Lower leg skin (tissue), 4 donors: ENCODE results near the gene CAB39. TPM values are rescaled to one million over a fixed set of nuclear protein-coding genes. Genes with fewer than 3 reads are reported as not detected.
A peak's percentile ranks its signal among the peaks of the same experiment; 100 is the strongest.

Experiments
- DNase-seq, 2 donors: peaks; one replicate each; pipeline ENCODE4 v3.0.0-alpha.2; 2019; ENCODE audit warnings: low spot score in 2 of 2
- H3K4me3 ChIP-seq: fragments of 200-600 bp; sonication (generic); 2 replicates; pipeline ENCODE4 v1.5.1; 2017; ENCODE audit warnings: mild to moderate bottlenecking, low read depth; ENCODE audit not compliant: poor library complexity, severe bottlenecking
- CTCF ChIP-seq, 3 donors: fragments of 450-650 bp; IDR thresholded peaks; one replicate each; pipeline ENCODE4 v1.5.1; 2016; ENCODE audit warnings: antibody characterized with exemption in 3 of 3, mild to moderate bottlenecking in 3 of 3, moderate library complexity in 2 of 3
- POLR2A ChIP-seq, 2 donors: fragments of 450-650 bp; IDR thresholded peaks; one replicate each; pipeline ENCODE4 v1.6.1; 2016 to 2017; ENCODE audit warnings: antibody characterized with exemption in 2 of 2, mild to moderate bottlenecking in 1 of 2, moderate library complexity in 1 of 2
- WGBS, 2 donors: methylation state at CpG; one replicate each; pipeline ENCODE4 v1.1.5; 2018; 5-methylcytosine and 5-hydroxymethylcytosine counted together
- intact Hi-C: fragments of 100-400 bp; cut with DNase I; formaldehyde crosslinking; loops from one replicate; pipeline ENCODE4 v1.15.0; 2023; ENCODE audit warnings: low total_unique reads
- total RNA-seq, 4 donors: library from RNA; depleted of rRNA; stranded (reverse); fragments of >200 nt; gene quantifications; one replicate each; pipeline ENCODE4 v1.1.0, GENCODE V29; 2016

The CAB39 gene
- total RNA-seq, 4 donors from 2014 or later, result 65.5 to 74.7 (median 70.4) TPM

DNA sequence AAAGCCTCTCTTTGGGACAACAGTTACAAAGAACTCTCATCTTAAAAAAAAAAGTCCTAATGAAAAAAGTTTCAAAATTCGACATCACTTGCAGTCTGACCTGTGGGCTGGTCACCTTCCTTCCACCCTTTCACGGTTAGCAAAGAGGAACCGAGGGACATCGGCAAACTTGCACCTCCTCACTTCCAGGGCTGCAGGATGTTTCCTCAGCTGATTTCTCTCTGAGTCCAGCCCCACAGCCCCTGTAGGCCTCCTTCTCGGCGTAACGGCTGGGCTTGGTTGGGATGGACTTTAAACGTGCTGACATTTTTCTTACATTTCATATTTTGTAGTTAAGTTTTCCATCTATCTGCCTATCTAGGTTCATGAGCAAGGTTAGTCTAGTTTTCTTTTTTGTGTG lies 5.7 kb upstream of the CAB39 start:
- no peak overlapping the region for H3K4me3 ChIP-seq
- WGBS, 2 donors, result 73 to 75% methylated on average over 8 of the region's 8 CpGs
- TF ChIP-seq CTCF (IDR thresholded peaks at IDR 0.05), result no peak
- TF ChIP-seq POLR2A (IDR thresholded peaks at IDR 0.05), result no peak
- DNase-seq, result peak in 1 of 2 donors; percentile 59
- intact Hi-C loops, result no loop called here

DNA sequence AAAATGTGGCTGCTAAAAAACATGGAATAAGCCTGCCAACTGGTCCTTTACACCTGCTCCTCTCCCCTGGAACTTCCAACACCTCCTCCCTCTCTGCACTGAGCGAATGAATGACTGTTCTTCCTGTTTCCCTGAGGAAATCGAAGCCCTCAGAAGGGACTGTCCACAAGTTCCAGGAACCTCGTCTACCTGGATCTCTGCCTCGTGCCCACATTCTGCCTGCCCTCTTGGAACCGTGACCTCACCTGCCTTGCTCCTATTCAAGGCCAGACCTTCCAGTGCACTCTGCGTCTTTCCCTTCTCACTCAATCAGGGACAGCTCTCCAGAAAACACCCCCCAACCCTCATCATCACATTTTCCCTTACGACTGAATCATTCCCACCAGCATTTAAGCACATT lies 4.4 kb upstream of the CAB39 start:
- 66 to 78% methylated on average over 7 of the region's 7 CpGs for WGBS, 2 donors
- intact Hi-C loops, result no loop called here
- TF ChIP-seq POLR2A (IDR thresholded peaks at IDR 0.05) (no peak), CTCF (IDR thresholded peaks at IDR 0.05) (no peak)

DNA sequence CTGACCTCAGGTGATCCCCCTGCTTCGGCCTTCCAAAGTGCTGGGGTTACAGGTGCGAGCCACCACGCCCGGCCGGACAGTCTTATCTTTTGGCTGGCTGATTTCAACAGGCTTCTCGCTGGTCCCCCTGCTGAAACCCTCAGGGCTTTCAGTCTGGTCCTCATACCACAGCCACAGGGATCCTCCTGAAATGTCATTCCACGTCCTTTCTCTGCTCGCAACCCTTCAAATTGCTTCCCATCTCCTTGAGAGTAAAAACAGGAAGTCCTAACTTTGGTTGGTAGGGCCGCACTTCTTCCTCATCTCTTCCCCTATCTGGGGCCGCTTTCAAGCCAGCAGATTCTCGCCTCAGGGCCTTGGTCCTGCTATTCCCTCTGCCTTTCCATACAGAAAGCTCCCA lies 1.4 kb upstream of the CAB39 start:
- H3K4me3 ChIP-seq, result no peak overlapping the region
- 87% methylated on average over 11 of the region's 11 CpGs for WGBS, 2 donors
- TF ChIP-seq POLR2A (IDR thresholded peaks at IDR 0.05), result no peak
- TF ChIP-seq CTCF (IDR thresholded peaks at IDR 0.05), result no peak
- peak; percentile 31 to 83 for DNase-seq
- intact Hi-C loops, result loop anchor here (10.0 kb wide), 1 partner anchor 84 kb away; no protein-coding TSS in a partner anchor

More for the DNA sequence above, 4.4 kb upstream of the CAB39 start:
- peak in 1 of 2 donors; percentile 43 for DNase-seq
- no peak overlapping the region for H3K4me3 ChIP-seq

- 0 to 1% methylated on average over 35 to 60 of the region's 62 CpGs for WGBS, 2 donors
- TF ChIP-seq POLR2A (IDR thresholded peaks at IDR 0.05) (no peak), CTCF (IDR thresholded peaks at IDR 0.05) (no peak)
- DNase-seq, result peak; percentile 23 to 87
These were observed 891 bp downstream of the CAB39 start for GRCh38 chr2:230713331-230714135.

DNA sequence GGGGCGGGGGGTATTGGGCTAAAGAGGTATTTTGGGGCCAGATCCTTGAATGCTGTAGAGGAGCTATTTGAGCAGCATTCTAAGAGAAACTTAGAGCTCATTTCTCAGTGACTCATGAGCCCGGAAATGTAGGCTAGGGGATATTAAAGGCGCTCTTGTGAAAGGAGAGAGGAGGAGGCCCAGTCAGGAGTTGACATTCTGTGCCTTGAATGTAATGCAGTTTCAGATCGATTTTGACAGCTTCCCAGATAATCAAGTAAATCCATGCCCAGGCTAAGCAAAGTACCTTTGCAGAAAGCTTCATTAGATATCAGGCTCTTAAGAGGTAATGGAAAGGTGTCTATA lies 1.5 kb downstream of the CAB39 start:
- intact Hi-C loops, result loop anchor here (10.0 kb wide), 1 partner anchor 81 kb away; no protein-coding TSS in a partner anchor
- no peak for DNase-seq
- 1 to 2% methylated on average over 4 of the region's 4 CpGs for WGBS, 2 donors
- peak overlapping the region; percentile 93 for H3K4me3 ChIP-seq
- TF ChIP-seq CTCF (IDR thresholded peaks at IDR 0.05) (no peak), POLR2A (IDR thresholded peaks at IDR 0.05) (no peak)

More at GRCh38 chr2:230713331-230714135, 891 bp downstream of the CAB39 start:
- H3K4me3 ChIP-seq, result peak overlapping the region; percentile 93
- intact Hi-C loops, result loop anchor here (10.0 kb wide), 1 partner anchor 81 kb away; no protein-coding TSS in a partner anchor
